ENCODE results near the gene MAP2. TPM values are rescaled to one million over a fixed set of nuclear protein-coding genes. Genes with fewer than 3 reads are reported as not detected.

The MAP2 gene
- total RNA-seq, 1 experiment from 2014 or later = 71.1 TPM

GRCh38 chr2:209762563-209762962 lies 338.7 kb downstream of the MAP2 start:
- Histone ChIP-seq H3K4me3 (no peak overlapping the region), H2AFZ (no peak overlapping the region), H3K27me3 (ENCODE audit: insufficient read depth, low read depth) (no peaks in the 10 kb centered on the region), H3K4me1 (replicated peaks; ENCODE audit: insufficient read depth) (no peaks in the 10 kb centered on the region), H3K9me2 (ENCODE audit: insufficient read depth) (no peaks in the 10 kb centered on the region), H4K20me1 (ENCODE audit: insufficient read depth) (no peaks in the 10 kb centered on the region), H3K4me2 (no peak overlapping the region), H3K79me2 (ENCODE audit: low read depth) (no peaks in the 10 kb centered on the region), H3K9me3 (ENCODE audit: insufficient read depth, low read depth) (no peaks in the 10 kb centered on the region), H3F3A (ENCODE audit: insufficient read depth, low read depth) (no peaks in the 10 kb centered on the region), H3K36me3 (ENCODE audit: low read depth) (no peaks in the 10 kb centered on the region), H3K27ac (no peak overlapping the region)
- intact Hi-C loops (cut with micrococcal nuclease; ENCODE audit: unreplicated experiment) = no loop called here
- BruUV-seq (replicated peaks) = no TSS peak
- no peak for DNase-seq
- POLR2A ChIA-PET (ENCODE audit: unreplicated experiment) = no interaction called here
- TF ChIP-seq, protein P1, sequence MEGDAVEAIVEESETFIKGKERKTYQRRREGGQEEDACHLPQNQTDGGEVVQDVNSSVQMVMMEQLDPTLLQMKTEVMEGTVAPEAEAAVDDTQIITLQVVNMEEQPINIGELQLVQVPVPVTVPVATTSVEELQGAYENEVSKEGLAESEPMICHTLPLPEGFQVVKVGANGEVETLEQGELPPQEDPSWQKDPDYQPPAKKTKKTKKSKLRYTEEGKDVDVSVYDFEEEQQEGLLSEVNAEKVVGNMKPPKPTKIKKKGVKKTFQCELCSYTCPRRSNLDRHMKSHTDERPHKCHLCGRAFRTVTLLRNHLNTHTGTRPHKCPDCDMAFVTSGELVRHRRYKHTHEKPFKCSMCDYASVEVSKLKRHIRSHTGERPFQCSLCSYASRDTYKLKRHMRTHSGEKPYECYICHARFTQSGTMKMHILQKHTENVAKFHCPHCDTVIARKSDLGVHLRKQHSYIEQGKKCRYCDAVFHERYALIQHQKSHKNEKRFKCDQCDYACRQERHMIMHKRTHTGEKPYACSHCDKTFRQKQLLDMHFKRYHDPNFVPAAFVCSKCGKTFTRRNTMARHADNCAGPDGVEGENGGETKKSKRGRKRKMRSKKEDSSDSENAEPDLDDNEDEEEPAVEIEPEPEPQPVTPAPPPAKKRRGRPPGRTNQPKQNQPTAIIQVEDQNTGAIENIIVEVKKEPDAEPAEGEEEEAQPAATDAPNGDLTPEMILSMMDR (conservative IDR thresholded peaks at IDR 0.05) = no peak
- TF ChIP-seq EZH2 (IDR thresholded peaks at IDR 0.05; ENCODE audit: low read depth) = no peak
- CTCF ChIA-PET = interaction anchor here (1.1 kb wide), 1 partner anchor 252 kb away, joined by 3 read pairs; no protein-coding TSS in a partner anchor

- H3K4me1 ChIP-seq (replicated peaks; ENCODE audit: insufficient read depth) = no peaks in the 10 kb centered on the region
- no peak overlapping the region for H3K27ac ChIP-seq
- no peaks in the 10 kb centered on the region for H3K27me3 ChIP-seq (ENCODE audit: insufficient read depth, low read depth)
- H3K4me2 ChIP-seq = no peak overlapping the region
- H3F3A ChIP-seq (ENCODE audit: insufficient read depth, low read depth) = no peaks in the 10 kb centered on the region
- CTCF ChIA-PET = interaction anchor here (1.1 kb wide), 1 partner anchor 253 kb away, joined by 3 read pairs; no protein-coding TSS in a partner anchor
- H3K9me2 ChIP-seq (ENCODE audit: insufficient read depth) = no peaks in the 10 kb centered on the region
- H3K9me3 ChIP-seq (ENCODE audit: insufficient read depth, low read depth) = no peaks in the 10 kb centered on the region
- H3K4me3 ChIP-seq = no peak overlapping the region
- TF ChIP-seq, protein P1 (conservative IDR thresholded peaks at IDR 0.05) = no peak
- TF ChIP-seq EZH2 (IDR thresholded peaks at IDR 0.05; ENCODE audit: low read depth) = no peak
- POLR2A ChIA-PET (ENCODE audit: unreplicated experiment) = no interaction called here
- H3K79me2 ChIP-seq (ENCODE audit: low read depth) = no peaks in the 10 kb centered on the region
- no peaks in the 10 kb centered on the region for H3K36me3 ChIP-seq (ENCODE audit: low read depth)
- BruUV-seq (replicated peaks) = no TSS peak
- no peaks in the 10 kb centered on the region for H4K20me1 ChIP-seq (ENCODE audit: insufficient read depth)
- intact Hi-C loops (cut with micrococcal nuclease; ENCODE audit: unreplicated experiment) = no loop called here
- DNase-seq = no peak
- no peak overlapping the region for H2AFZ ChIP-seq
Observed at GRCh38 chr2:209763106-209763505, 339.3 kb downstream of the MAP2 start.

DNA sequence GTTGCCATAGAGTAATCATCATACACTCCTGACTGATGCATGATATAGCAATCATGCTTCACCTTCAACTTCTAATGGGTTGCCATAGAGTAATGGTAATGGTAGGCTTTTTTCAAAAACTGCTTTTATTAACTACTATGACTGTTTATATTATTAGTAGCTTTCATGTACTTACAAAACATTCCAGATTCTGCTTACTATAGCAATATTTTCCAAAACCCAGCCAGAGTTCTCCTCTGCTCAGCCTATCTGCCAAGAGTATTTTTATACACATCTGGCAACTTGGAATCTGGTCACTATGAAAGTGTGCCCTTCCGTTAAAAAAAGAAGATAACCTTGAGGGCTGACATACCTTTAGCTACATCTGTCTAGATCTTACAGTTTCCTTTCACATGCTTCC lies 342.8 kb downstream of the MAP2 start:
- BruUV-seq (replicated peaks) = no TSS peak
- no peak for TF ChIP-seq EZH2 (IDR thresholded peaks at IDR 0.05; ENCODE audit: low read depth)
- TF ChIP-seq, protein P1 (conservative IDR thresholded peaks at IDR 0.05) = no peak
- no peaks in the 10 kb centered on the region for H3K79me2 ChIP-seq (ENCODE audit: low read depth)
- no peak overlapping the region for H3K4me2 ChIP-seq
- no peaks in the 10 kb centered on the region for H3K36me3 ChIP-seq (ENCODE audit: low read depth)
- no peaks in the 10 kb centered on the region for H3K27me3 ChIP-seq (ENCODE audit: insufficient read depth, low read depth)
- H3F3A ChIP-seq (ENCODE audit: insufficient read depth, low read depth) = no peaks in the 10 kb centered on the region
- no peak overlapping the region for H3K4me3 ChIP-seq
- POLR2A ChIA-PET (ENCODE audit: unreplicated experiment) = no interaction called here
- no peak overlapping the region for H3K27ac ChIP-seq
- no peak overlapping the region for H2AFZ ChIP-seq
- intact Hi-C loops (cut with micrococcal nuclease; ENCODE audit: unreplicated experiment) = no loop called here
- H3K4me1 ChIP-seq (replicated peaks; ENCODE audit: insufficient read depth) = no peaks in the 10 kb centered on the region
- CTCF ChIA-PET = no interaction called here
- DNase-seq = no peak
- no peaks in the 10 kb centered on the region for H4K20me1 ChIP-seq (ENCODE audit: insufficient read depth)
- H3K9me2 ChIP-seq (ENCODE audit: insufficient read depth) = no peaks in the 10 kb centered on the region
- no peaks in the 10 kb centered on the region for H3K9me3 ChIP-seq (ENCODE audit: insufficient read depth, low read depth)

Data from PC-9 (cell line).